Fibroblast of skin of back (primary cell): ENCODE measurements around the gene UBE2L6.
A peak's percentile ranks its signal among the peaks of the same experiment; 100 is the strongest.

Experiments used
- DNase-seq: peaks from one replicate; pipeline ENCODE4 v3.0.0-alpha.2; 2013

The UBE2L6 gene

DNA sequence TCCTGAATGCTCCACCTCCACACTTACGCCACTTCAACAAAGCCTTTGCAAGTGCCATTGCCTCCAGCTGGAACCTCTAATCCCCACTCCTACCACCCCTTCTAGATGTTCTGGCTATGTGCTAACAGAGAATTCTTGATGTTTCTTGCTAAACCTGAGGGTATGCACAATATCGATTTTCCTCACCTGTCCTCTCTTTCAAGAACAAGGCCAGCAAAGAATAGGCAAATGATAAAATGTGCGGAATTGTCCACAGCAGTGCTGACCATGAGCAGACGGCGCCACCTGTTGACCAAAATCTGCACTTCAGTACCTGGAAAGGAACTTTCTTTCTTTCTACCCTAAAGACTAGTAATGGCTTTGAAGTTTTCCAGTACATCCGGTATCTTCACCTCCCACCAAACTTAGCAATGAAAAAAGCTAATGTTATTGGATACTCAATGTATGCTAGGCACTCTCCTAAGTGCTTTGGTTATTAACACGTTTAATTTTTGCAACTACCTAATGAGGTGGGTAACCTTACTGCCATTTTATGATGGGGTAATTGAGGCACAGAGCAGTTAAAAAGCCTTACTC lies 40.3 kb downstream of the UBE2L6 start:
- DNase-seq: peak; percentile 47

DNA sequence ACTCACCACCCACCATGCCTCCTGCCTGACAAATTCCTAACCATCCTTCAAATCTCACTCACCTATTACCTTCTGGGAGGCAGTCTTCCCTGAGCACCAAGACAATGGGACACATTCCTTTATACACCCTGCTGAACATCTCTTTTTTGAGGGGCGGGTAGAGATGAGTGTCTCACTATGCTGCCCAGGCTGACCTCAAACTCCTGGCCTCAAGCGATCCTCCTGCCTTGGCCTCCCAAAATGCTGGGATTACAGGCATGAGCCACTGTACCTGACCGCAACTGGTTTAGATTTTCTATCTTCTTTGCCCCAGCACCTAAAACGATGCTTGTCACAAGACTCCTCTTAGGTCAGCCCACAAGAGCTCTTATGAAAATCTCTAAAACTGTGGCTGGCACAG lies 44.1 kb downstream of the UBE2L6 start:
- DNase-seq: no peak

DNA sequence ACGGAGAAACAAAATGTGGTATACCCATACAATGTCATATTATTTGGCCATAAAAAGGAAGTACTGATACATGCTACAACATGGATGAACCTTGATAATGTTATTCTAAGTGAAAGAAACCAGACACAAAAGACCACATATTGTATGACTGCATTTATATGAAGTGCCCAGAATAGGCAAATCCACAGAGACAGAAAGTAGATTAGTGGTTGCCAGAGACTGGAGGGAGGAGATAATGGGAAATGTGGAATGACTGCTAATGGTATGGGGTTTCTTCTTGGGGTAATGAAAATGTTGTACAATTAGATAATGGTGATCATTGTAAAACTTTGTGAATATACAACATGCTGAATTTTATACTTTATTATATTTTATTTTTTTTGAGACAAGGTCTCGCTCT lies 46.4 kb downstream of the UBE2L6 start:
- no peak for DNase-seq

DNA sequence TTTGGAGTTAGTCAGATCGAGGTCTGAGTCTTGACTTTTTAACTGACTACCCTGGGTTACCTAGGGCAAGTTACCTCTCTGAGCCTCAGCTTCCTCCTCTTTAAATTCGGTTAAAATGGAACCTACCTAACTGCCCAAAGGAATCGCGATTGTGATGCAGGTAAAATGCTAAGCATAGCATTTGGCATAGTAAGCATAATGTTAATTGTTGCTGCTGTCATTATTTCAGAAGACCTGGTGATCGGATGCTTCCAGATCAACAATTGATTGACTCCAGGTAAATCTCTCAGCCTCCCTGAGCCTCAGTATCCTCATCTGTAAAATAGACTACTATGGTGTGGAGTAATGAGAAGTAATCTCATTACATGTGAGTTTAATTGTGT lies 51.4 kb downstream of the UBE2L6 start:
- DNase-seq: no peak

DNA sequence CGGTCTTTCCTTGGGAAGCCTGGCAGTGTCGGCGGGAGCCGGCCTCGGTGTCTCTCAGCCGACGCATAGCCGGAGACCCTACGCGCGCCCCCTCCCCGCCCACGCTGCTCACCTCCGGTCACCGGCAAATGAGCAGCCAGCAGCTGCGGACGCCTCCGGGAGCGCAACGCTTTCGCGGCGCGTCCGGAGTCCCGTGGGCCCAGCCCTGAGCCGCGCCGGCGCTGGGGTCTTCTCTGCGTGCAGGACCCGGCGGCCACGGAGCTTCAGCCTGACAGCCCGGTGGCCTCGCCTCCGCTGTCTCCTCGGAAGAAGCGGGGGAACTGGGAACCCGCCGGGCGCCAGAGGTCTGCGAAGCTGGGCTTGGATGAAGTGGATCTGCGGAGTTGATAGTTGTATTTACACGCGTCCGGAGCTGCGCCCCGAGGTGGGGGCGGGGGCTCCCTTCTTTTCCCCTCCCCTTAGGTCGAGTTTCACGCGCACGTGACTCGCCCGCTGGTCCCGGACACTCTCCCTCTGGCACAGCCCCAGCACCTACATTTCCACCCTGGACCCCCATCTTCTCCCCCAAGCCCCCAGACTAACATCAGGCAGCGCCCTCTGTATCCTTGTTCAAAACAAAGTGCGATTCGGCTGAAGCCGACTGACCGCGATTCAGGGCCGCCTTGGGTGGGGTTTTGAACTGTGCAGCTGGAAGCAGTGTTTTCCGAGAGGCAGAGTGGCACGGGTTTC lies 52.0 kb downstream of the UBE2L6 start, which contains the start of gene SLC43A1:
Gene SLC43A1, minus strand, starts transcription at position 371 of the 729 bp plus-strand sequence. CDS start 1,591 bp downstream, outside the sequence.
- peak; percentile 51 for DNase-seq

DNA sequence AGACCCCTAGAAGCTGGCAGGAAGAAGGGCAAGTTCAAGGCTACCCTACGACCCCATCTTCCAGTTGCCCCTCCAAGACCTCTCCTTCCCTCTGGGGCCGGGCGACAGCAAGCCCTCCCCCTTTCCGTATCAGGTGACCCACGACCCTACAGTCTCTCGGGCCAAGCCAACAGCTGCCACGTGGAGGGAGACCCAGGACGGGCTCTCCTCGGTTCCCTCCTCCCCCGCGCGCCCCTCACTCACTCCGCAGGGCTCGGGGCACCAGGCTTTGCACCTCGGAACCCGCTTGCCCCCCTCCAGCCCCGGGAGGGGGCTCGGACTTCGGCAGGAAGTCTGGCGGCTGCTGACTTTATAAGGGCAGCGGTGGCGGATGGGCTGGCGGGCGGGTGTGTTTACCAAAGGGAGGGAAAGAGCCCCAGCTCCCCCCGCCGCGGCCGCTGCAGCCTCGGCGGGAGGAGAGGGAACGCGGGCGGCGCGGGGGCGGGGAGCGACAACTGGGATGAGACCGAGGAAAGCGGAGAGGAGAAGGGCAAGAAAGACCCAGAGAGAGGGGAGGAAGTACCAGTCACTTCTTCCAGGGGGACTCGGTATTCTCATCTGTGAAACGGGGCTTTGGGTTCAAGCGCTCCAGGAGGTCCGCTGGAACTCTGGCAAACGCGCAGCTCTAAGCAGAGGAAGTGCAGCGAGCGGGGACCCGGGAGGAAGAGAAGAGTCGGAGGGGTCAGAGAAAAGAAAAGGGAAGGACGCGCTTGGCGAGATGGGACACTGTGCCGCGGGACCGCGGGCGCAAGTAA lies 52.7 kb downstream of the UBE2L6 start:
- peak; percentile 53 for DNase-seq

DNA sequence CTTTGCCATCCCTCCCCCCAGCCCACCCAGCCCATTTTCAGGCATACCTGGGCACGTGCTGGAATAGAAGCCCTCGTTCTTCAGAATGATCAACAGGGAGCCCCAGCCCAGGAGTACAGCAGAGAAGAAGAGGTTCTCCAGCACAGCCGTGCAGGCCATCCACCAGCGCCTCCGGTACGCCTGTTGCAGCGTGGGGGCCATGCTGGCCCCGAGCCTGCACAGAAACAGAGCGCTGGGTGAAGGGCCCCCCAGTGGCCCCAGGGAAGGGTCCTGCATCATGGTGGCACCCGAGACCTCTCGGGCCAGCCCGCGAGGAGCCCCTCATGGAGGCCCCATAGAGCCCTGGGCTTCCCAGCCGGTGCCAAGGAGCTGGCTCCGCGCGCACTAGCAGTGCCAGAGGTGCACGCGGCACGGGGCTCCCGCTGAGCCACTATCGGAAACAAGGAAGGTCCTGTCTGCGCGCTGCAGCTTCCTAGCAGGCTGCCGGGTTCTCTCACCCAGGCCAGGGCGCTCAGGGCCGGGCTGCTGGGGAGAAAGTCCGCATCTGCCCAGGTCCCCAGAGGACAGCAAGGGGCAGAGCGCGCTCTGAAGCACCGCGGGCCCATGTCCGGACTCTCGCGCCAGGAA lies 53.4 kb downstream of the UBE2L6 start:
- DNase-seq: peak; percentile 30

DNA sequence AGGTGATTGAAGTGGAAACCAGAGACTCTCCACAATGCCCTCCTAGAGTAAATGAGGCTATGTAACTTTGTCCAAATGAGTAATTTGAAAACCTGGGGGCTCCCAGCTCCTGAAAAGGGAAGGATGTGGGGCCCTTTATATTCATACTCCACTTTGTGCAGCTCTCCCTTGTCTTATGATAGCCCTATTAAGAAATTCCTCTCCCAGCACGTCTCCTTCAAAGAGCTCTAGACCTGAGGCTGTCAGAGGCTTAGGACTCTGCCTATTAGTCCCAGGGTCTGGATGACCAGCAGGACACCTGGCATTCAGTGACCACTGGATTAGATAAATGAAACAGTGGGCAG lies 54.0 kb downstream of the UBE2L6 start:
- DNase-seq: no peak

DNA sequence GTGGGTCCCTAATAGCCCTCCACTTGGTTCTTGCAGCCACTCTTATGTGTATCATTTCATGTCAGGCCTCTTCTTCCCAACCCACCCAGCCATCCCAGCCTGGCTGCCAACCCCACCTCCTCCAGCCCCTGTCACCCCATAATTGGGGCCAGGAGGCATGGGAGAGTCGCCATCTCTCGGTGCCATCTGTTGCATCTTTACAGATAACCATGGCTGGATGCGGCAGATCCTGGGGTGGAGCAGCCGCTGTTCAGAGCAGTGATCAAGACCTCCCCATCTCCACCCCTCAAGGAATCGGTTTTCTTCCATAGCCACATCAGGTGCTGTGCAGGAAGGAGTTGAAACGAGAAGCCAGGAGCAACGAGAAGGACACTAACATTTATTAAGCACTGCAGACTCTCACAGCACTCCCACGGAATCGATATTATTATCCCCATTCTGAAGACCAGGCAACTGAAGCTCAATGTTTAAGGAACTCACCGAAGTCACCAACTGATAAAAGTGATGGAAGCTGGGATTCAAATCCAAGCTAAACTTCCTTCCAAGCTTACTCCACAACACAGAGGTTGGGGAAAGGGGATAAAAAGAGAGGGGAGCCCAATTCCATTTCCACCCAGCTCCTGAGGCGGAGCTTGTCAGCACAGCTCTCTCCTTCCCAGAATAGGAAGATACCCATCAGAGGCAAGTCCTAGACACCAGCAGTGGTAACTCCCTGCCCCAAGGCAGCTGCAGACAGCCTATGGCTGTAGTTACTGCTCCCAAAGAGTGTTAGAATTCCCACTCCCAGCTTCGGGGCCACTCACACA lies 54.6 kb downstream of the UBE2L6 start:
- no peak for DNase-seq

DNA sequence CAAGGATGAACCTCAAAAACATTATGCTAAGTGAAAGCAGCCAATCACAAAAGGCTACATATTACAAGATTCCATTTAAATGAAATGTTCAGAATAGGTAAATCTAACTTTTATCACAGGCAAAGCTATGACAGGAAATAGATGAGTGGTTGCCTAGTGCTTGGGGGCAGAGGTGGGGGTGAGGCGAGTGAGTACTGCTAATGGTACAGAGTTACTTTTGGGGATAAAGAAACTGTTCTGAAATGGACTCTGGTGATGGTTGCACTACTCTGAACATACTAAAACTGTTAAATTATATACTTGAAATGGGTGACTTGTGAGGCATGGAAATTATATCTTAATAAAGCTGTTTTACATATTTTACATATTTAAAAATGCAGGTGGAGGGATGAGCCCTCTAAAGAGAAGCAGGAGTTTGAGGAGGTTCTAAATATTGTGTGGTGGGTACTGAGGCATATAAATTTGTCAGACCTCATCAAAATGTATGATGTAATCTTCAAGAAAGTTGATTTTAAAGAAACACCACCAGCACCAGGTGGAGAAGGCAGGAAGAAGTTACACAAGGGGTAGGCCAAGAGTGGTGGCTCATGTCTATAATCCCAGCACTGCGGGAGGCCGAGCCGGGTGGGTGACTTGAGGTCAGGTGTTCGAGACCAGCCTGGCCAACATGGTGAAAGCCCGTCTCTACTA lies 55.6 kb downstream of the UBE2L6 start:
- no peak for DNase-seq

DNA sequence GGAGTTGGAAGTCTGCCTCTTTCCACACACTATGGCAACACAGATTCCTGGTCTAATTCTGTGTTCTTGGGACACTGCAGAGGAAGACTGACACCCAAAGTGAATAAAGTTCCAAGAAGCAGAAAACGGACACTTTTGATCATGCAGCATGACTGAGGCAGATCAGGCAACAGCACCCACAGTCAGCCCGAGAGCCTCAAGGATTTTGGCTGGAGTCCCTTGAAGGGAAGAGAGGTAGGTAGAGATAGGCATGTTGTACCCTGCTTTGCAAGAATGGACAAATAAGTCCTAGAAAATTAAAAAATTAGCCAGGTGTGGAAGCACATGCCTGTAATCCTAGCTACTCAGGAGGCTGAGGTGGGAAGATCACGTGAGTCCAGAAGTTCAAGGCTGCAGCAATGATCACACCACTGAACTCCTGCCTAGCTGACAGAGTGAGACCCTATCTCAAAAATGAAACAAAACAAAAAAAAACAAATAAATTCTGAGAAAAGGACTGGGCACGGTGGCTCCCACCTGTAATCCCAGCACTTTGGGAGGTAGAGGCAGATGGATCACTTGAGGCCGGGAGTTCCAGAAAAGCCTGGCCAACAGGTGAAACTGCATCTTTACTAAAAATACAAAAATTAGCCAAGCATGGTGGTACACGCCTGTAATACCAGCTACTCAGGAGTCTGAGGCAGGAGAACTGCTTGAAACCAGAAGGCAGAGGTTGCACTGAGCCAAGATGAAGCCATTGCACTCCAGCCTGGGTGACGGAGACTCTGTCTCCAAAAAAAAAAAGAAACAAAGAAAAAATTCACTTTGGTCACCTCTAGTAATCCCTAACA lies 58.9 kb downstream of the UBE2L6 start:
- no peak for DNase-seq

DNA sequence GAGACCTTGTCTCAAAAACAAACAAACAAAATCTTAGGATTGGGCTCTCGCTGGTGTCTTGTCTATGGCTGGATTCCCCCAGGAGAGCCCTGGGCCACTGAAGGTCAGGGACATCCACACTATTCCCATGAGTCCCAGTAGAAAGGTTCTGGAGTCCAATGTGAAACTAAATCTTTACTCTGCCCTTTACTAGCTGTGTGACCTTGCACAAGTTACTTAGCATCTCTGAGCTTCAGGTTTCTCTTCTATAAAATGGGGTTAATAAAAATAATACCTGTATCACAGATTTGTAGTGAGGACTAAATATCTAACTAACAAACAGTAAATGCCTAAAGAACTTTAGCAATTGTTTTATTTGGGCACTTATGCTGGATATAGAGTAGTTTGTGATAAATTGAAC lies 61.0 kb downstream of the UBE2L6 start:
- DNase-seq: no peak

DNA sequence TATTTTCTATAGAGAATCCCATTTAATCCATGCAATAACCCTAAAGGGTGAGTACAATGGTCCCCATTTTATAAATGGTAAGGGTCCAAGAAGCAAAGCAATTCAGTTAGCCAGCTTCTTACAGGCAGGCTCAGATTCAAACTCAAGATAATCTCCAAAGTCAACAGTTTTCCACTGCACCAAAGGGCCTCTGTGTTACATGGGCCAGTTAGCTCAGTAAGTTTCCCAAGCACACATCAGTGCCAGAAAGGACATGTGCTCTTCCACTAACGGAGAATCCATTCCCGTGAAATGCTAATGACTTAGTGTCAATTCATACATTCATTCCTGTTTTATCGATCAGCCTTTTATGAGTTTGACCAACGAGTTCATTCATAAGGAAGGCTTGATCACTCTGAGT lies 63.0 kb downstream of the UBE2L6 start:
- no peak for DNase-seq

DNA sequence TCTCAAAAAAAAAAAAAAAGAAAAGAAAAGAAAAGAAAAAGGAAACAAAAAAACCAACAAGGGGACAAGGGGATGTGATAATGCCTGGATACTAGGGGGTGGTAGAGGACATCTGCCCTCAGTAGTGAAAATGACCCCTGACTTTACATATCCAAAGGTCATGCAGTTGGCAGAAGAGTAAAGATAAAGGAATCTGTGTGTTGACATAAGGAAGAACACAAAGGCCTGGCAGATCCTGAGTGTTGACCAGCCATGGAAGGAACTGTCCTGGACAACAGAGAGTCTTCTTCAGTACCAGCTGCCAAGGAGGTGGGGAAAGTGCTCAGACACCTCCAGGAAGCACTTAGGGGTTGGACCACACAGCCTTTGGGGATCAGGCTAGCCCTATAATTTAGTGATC lies 64.6 kb downstream of the UBE2L6 start:
- no peak for DNase-seq

DNA sequence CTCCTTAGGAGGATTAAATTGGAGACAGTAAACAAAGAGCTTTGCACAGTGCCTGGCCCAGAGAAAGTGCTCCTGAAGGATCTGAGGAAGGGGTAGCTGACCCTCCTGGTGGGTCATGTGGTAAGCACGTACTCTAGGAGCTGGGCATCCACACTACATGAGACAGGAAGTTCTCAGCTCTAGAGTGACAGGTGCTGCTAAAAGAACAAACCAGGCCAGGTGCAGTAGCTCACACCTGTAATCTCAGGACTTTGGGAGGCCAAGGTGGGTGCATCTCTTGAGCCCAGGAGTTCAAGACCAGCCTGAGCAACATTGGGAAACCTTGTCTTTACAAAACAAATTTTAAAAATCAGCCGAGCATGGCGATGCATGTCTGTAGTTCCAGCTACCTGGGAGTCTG lies 65.1 kb downstream of the UBE2L6 start:
- DNase-seq: no peak

DNA sequence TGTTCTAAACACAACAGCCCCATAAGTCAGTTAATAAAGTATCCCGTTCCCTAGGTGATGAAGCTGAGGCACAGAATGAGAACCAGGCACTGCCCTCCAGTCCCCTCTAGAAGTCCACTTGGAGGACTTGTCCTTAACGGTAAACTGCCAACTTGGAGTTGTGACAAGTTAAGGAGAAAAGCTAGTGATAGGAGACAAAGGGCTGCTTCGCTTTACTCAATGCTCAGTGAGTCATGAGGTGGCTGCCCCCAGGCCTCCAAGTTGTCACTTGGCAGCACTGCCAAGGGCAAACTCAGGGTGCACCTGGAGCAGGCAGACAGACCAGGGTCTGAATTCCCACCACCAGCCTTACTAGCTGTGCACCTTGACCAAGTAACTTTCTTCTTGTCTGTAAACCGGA lies 65.5 kb downstream of the UBE2L6 start:
- DNase-seq: no peak
